A549 (cell line): Measurements from ENCODE around the gene PLD4.

ENCODE experiments used
- POLR2A ChIP-seq: IDR thresholded peaks from 2 replicates; pipeline ENCODE4 v1.6.1; 2012; ENCODE audit warnings: mild to moderate bottlenecking, low read length
- RAD21 ChIP-seq, 2 experiments: fragments of >200 bp in 1 of 2; sonication (Bioruptor Twin) in 1 of 2; formaldehyde crosslinking in 1 of 2; IDR thresholded peaks in 1 of 2; conservative IDR thresholded peaks in 1 of 2; 2 replicates in 1 of 2; 3 replicates in 1 of 2; pipeline ENCODE4 v1.6.1; 2012 to 2018; ENCODE audit warnings: inconsistent platforms in 1 of 2
- RFX5 ChIP-seq: fragments of 450-650 bp; IDR thresholded peaks from 2 replicates; pipeline ENCODE4 v1.7.1; 2014; ENCODE audit warnings: antibody characterized with exemption, mild to moderate bottlenecking, moderate library complexity
- TF ChIP-seq, protein P1 (sequence below): fragments of >200 bp; sonication (Bioruptor Twin); formaldehyde crosslinking; IDR thresholded peaks from 3 replicates; pipeline ENCODE4 v1.5.1; 2016
- TF ChIP-seq, protein P2 (sequence below): IDR thresholded peaks from 2 replicates; pipeline ENCODE4 v1.6.1; 2012

DNA sequence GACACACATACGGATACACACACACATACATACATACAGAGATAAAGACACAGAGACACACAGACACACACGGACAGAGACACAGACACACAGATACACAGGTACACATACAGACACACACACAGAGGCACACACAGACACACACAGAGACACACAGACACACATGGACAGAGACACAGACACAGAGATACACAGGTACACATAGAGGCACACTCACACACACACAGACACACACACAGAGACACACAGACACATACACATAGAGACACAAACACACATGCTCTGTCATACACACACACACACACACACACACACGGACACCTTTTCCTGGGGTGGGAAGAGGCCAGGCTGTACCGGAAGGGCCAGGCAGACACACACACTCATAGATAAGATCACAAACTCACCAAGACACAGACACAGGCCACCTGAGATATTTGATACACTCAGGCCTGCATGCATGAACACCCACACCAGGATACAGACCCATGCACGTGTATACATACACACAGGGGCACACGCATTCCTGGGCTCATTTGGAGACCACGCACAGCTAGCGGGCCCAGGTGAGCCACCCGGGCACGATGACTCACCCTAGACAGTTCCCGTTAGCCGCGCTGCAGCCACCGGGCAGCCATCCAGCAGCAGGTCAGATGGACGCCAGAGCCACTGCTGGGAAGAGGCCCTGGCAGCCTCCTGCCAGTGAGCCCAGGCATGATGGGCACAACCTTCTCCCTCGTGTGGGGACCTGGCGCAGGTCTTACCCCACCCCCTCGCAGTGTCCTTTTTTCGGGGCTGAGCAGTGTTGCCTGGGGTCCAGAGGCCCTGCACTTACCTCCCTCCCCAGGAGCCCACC is 55.3 kb downstream of the PLD4 start:
- TF ChIP-seq, protein P1, sequence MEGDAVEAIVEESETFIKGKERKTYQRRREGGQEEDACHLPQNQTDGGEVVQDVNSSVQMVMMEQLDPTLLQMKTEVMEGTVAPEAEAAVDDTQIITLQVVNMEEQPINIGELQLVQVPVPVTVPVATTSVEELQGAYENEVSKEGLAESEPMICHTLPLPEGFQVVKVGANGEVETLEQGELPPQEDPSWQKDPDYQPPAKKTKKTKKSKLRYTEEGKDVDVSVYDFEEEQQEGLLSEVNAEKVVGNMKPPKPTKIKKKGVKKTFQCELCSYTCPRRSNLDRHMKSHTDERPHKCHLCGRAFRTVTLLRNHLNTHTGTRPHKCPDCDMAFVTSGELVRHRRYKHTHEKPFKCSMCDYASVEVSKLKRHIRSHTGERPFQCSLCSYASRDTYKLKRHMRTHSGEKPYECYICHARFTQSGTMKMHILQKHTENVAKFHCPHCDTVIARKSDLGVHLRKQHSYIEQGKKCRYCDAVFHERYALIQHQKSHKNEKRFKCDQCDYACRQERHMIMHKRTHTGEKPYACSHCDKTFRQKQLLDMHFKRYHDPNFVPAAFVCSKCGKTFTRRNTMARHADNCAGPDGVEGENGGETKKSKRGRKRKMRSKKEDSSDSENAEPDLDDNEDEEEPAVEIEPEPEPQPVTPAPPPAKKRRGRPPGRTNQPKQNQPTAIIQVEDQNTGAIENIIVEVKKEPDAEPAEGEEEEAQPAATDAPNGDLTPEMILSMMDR, result no peak
- TF ChIP-seq, protein P2, sequence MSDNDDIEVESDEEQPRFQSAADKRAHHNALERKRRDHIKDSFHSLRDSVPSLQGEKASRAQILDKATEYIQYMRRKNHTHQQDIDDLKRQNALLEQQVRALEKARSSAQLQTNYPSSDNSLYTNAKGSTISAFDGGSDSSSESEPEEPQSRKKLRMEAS, result peak; percentile 62
- no peak for TF ChIP-seq POLR2A
- TF ChIP-seq RAD21 (conservative IDR thresholded peaks at IDR 0.05 in 1 of 2, IDR thresholded peaks at IDR 0.05 in 1 of 2), result no peak
- TF ChIP-seq RFX5, result no peak
